PFSK-1 (cell line): ENCODE results near the gene SCGB1C1.

ENCODE experiments used
- POLR2AphosphoS5 ChIP-seq: IDR thresholded peaks from 2 replicates; pipeline ENCODE4 v1.6.1; 2012; ENCODE audit warnings: low read depth, mild to moderate bottlenecking, control low read depth, low read length, moderate library complexity
- SIN3A ChIP-seq: IDR thresholded peaks from 2 replicates; pipeline ENCODE4 v1.6.1; 2012; ENCODE audit warnings: mild to moderate bottlenecking, low read length, moderate library complexity, borderline replicate concordance; ENCODE audit not compliant: insufficient read depth
- TAF1 ChIP-seq: IDR thresholded peaks from 2 replicates; pipeline ENCODE4 v1.6.1; 2012; ENCODE audit warnings: low read length, control low read depth, borderline replicate concordance; ENCODE audit not compliant: insufficient read depth
- TF ChIP-seq, protein P1 (sequence below), 2 experiments: IDR thresholded peaks; 2 replicates each; pipeline versions ENCODE4 v1.6.1 to v1.8.0; 2011 to 2012; ENCODE audit warnings: low read depth in 2 of 2, low read length in 2 of 2, control low read depth in 1 of 2, inconsistent platforms in 1 of 2, mild to moderate bottlenecking in 1 of 2, moderate library complexity in 1 of 2; ENCODE audit not compliant: insufficient read depth in 1 of 2

DNA sequence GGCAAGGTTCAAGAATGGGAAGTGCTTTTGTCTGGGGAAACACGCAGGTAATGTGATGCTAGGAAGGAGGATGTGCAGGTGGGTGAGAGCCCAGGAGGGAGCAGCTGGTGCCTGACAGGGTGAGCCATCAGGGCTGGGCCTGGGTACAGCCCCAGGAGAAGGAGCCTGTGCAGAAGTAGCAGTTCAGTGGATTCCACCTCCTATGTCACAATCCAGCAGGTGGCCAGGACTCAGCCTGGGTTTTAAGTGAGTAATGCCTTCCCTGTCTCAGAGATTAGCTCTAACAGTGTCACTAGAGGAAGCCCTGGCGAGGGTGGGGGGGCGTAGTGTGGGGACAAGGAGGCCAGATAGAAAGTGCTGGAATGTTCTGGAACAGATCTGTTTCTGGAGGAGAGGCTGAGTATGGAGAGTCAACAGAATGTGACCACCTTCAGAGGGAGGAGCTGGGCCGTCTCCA is 22.7 kb downstream of the SCGB1C1 start:
- TF ChIP-seq POLR2AphosphoS5: 0 out of 2 replicates have a peak, but pooled peaks have one; percentile 33
- TF ChIP-seq TAF1: no peak
- TF ChIP-seq, protein P1, sequence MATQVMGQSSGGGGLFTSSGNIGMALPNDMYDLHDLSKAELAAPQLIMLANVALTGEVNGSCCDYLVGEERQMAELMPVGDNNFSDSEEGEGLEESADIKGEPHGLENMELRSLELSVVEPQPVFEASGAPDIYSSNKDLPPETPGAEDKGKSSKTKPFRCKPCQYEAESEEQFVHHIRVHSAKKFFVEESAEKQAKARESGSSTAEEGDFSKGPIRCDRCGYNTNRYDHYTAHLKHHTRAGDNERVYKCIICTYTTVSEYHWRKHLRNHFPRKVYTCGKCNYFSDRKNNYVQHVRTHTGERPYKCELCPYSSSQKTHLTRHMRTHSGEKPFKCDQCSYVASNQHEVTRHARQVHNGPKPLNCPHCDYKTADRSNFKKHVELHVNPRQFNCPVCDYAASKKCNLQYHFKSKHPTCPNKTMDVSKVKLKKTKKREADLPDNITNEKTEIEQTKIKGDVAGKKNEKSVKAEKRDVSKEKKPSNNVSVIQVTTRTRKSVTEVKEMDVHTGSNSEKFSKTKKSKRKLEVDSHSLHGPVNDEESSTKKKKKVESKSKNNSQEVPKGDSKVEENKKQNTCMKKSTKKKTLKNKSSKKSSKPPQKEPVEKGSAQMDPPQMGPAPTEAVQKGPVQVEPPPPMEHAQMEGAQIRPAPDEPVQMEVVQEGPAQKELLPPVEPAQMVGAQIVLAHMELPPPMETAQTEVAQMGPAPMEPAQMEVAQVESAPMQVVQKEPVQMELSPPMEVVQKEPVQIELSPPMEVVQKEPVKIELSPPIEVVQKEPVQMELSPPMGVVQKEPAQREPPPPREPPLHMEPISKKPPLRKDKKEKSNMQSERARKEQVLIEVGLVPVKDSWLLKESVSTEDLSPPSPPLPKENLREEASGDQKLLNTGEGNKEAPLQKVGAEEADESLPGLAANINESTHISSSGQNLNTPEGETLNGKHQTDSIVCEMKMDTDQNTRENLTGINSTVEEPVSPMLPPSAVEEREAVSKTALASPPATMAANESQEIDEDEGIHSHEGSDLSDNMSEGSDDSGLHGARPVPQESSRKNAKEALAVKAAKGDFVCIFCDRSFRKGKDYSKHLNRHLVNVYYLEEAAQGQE (IDR thresholded peaks at IDR 0.05; ENCODE audit: insufficient read depth in 1 of 2, low read depth in 2 of 2, low read length in 2 of 2): no peak
- TF ChIP-seq SIN3A: no peak
